Activated B cell treated with CpG ODN at 0.5 μM for 24 hours (primary cell): ENCODE results near the gene RBM17. TPM values are rescaled to one million over a fixed set of nuclear protein-coding genes. Genes with fewer than 3 reads are reported as not detected.

Source experiments
- ATAC-seq: fragments of 200-7000 bp; cut with Tn5 transposase; one replicate; pipeline ENCODE4 v1.10.0; 2021; ENCODE audit warnings: low read depth, mild to moderate bottlenecking, moderate library complexity
- CTCF ChIA-PET: fragments of 350-600 bp; sonication (Branson Sonifier 250); formaldehyde crosslinking; loops from one replicate; lab custom pipeline; 2021; ENCODE audit warnings: antibody characterized with exemption; lab: Charles Lee
- POLR2A ChIA-PET: fragments of 350-600 bp; sonication (Branson Sonifier 250); formaldehyde crosslinking; loops from one replicate; lab custom pipeline; 2021; ENCODE audit warnings: antibody characterized with exemption; lab: Charles Lee
- DNase-seq: peaks from one replicate; pipeline ENCODE4 v3.0.0; 2022
- H3K27ac Mint-ChIP-seq: one replicate; pipeline ENCODE4 v1.8.0; 2020; ENCODE audit warnings: mixed read lengths
- H3K27me3 Mint-ChIP-seq: one replicate; pipeline ENCODE4 v1.8.0; 2021; ENCODE audit warnings: mixed read lengths
- H3K36me3 Mint-ChIP-seq: one replicate; pipeline ENCODE4 v1.8.0; 2021; ENCODE audit warnings: low read depth, mixed read lengths
- H3K4me1 Mint-ChIP-seq: one replicate; pipeline ENCODE4 v1.8.0; 2021; ENCODE audit warnings: mixed read lengths
- H3K4me3 Mint-ChIP-seq: one replicate; pipeline ENCODE4 v1.8.0; 2020; ENCODE audit warnings: mild to moderate bottlenecking, mixed read lengths
- H3K9me3 Mint-ChIP-seq: one replicate; pipeline ENCODE4 v1.8.0; 2020; ENCODE audit warnings: mixed read lengths
- intact Hi-C: fragments of 100-400 bp; cut with micrococcal nuclease; formaldehyde crosslinking; loops from one replicate; pipeline ENCODE4 v1.15.1; 2024
- total RNA-seq: library from RNA; stranded (reverse); gene quantifications from 2 replicates; pipeline ENCODE4 v1.2.3, GENCODE V29; 2022
- TF ChIP-seq, protein P1 (sequence below): fragments of 200-600 bp; IDR thresholded peaks from one replicate; pipeline ENCODE4 v1.8.0; 2022; ENCODE audit warnings: antibody characterized with exemption, mild to moderate bottlenecking

The RBM17 gene
- total RNA-seq, 1 donor from 2014 or later: 209 TPM

DNA sequence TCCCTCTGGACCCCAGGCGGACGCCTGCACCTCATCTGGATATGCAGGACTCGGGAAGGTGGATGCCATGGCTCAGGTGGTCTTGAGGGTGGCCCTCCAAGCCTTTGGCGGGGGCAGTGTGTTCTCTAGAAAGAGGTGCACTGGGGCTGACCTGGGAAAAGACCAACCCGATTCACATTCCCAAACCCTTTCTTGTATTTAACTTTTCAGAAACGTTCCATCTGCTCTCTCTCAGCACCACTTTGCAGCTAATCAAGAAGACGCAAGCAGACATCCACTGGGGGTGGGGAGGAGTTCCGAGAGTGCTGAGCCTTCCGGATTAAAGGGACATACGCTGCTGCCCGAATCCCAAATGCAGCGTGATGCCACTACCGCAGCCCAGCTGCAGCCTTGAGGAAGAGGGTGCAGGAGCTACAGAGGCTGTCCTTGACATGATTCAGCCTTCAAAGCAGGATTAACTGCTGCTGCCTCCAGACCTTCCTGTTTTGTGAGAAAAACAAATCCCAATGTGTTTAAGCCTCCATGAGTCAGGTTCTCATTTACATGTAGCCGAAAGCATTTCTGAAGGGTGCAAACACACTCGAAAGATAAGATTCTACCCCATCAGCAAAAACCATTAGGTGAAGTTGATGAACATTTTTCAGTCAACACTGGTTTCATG is 39.9 kb downstream of the RBM17 start:
- Mint-ChIP-seq H3K27ac (no peak overlapping the region), H3K36me3 (no peaks in the 10 kb centered on the region)
- TF ChIP-seq, protein P1, sequence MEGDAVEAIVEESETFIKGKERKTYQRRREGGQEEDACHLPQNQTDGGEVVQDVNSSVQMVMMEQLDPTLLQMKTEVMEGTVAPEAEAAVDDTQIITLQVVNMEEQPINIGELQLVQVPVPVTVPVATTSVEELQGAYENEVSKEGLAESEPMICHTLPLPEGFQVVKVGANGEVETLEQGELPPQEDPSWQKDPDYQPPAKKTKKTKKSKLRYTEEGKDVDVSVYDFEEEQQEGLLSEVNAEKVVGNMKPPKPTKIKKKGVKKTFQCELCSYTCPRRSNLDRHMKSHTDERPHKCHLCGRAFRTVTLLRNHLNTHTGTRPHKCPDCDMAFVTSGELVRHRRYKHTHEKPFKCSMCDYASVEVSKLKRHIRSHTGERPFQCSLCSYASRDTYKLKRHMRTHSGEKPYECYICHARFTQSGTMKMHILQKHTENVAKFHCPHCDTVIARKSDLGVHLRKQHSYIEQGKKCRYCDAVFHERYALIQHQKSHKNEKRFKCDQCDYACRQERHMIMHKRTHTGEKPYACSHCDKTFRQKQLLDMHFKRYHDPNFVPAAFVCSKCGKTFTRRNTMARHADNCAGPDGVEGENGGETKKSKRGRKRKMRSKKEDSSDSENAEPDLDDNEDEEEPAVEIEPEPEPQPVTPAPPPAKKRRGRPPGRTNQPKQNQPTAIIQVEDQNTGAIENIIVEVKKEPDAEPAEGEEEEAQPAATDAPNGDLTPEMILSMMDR: no peak

GRCh38 chr10:6130848-6131470 is 42.1 kb downstream of the RBM17 start:
- DNase-seq: no peak
- H3K27ac Mint-ChIP-seq: no peak overlapping the region

More for the DNA sequence above, 39.9 kb downstream of the RBM17 start:
- H3K27me3 Mint-ChIP-seq: peaks cover 29% of the 10 kb centered on the region
- intact Hi-C loops: no loop called here
- no peak for DNase-seq
- POLR2A ChIA-PET: no interaction called here
- peaks cover 6% of the 10 kb centered on the region for H3K4me1 Mint-ChIP-seq
- no peaks in the 10 kb centered on the region for H3K9me3 Mint-ChIP-seq
- no peak overlapping the region for H3K4me3 Mint-ChIP-seq
- CTCF ChIA-PET: interaction anchor here (1.0 kb wide), 1 partner anchor 74 kb away, joined by 3 read pairs; the partner anchor contains the start of gene PFKFB3
- ATAC-seq: no peak

GRCh38 chr10:6133331-6134098 is 44.7 kb downstream of the RBM17 start:
- peaks cover 28% of the 10 kb centered on the region for H3K4me1 Mint-ChIP-seq
- ChIA-PET POLR2A (no interaction called here), CTCF (interaction anchor here (1.5 kb wide), 1 partner anchor 274 kb away, joined by 4 read pairs; no protein-coding TSS in a partner anchor)
- intact Hi-C loops: no loop called here
- ATAC-seq (no peak), DNase-seq (no peak)
- TF ChIP-seq, protein P1: no peak
- H3K9me3 Mint-ChIP-seq: no peaks in the 10 kb centered on the region
- H3K27me3 Mint-ChIP-seq: peaks cover 31% of the 10 kb centered on the region
- H3K36me3 Mint-ChIP-seq: no peaks in the 10 kb centered on the region
- no peak overlapping the region for H3K27ac Mint-ChIP-seq
- no peak overlapping the region for H3K4me3 Mint-ChIP-seq

More at GRCh38 chr10:6130848-6131470, 42.1 kb downstream of the RBM17 start:
- ChIA-PET CTCF (interaction anchor here (1.0 kb wide), 1 partner anchor 10 kb away, joined by 3 read pairs; no protein-coding TSS in a partner anchor), POLR2A (interaction anchor here (0.7 kb wide), 1 partner anchor 12 kb away, joined by 6 read pairs; no protein-coding TSS in a partner anchor)
- ATAC-seq: no peak
- H3K4me3 Mint-ChIP-seq: no peak overlapping the region
- H3K27me3 Mint-ChIP-seq: peaks cover 35% of the 10 kb centered on the region
- H3K4me1 Mint-ChIP-seq: peaks cover 19% of the 10 kb centered on the region
- intact Hi-C loops: no loop called here
- H3K36me3 Mint-ChIP-seq: no peaks in the 10 kb centered on the region
- TF ChIP-seq, protein P1: no peak
- no peaks in the 10 kb centered on the region for H3K9me3 Mint-ChIP-seq

GRCh38 chr10:6134099-6134823 is 45.4 kb downstream of the RBM17 start:
- ChIA-PET POLR2A (interaction anchor here (1.0 kb wide), 1 partner anchor 9 kb away, joined by 3 read pairs; no protein-coding TSS in a partner anchor), CTCF (interaction anchor here (1.5 kb wide), 1 partner anchor 273 kb away, joined by 4 read pairs; no protein-coding TSS in a partner anchor)
- H3K4me1 Mint-ChIP-seq: peaks cover 27% of the 10 kb centered on the region
- intact Hi-C loops: no loop called here
- no peak overlapping the region for H3K4me3 Mint-ChIP-seq
- ATAC-seq: no peak
- no peak for DNase-seq
- H3K27ac Mint-ChIP-seq: no peak overlapping the region
- H3K27me3 Mint-ChIP-seq: peaks cover 24% of the 10 kb centered on the region
- no peaks in the 10 kb centered on the region for H3K36me3 Mint-ChIP-seq
- TF ChIP-seq, protein P1: no peak
- H3K9me3 Mint-ChIP-seq: no peaks in the 10 kb centered on the region
